ENCODE measurements around the gene CCT8.

CCT8 gene

GRCh38 chr21:29073222-29074006, at the start of gene CCT8:
Gene CCT8 (minus strand): TSS chr21:29073648. CDS start chr21:29073590, 58 bp downstream.
- DNase-seq (ENCODE audit: low read depth): peak; percentile 100

DNA sequence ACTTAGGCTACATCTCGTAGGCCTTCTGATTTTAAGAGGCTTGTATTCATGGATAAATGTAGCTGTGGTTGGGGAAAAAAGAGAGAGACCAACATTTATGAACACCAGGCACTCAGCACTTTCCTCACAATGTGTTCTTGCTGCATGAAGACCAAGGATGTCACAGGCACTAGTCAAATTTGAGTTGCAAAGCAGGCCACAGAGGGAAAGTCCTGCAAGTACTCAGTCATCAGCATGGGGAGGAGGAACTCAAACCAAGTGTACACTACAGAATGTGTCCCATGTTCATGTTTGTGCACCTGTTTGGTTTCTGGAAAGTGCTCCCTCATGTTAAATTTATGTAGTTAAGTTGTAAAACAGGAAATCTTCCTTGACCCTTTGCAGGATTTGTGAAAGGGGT, 48.3 kb upstream of the CCT8 start:
- no peak for DNase-seq (ENCODE audit: low read depth)

GRCh38 chr21:29117372-29117955, 44.0 kb upstream of the CCT8 start:
- no peak for DNase-seq (ENCODE audit: low read depth)

DNA sequence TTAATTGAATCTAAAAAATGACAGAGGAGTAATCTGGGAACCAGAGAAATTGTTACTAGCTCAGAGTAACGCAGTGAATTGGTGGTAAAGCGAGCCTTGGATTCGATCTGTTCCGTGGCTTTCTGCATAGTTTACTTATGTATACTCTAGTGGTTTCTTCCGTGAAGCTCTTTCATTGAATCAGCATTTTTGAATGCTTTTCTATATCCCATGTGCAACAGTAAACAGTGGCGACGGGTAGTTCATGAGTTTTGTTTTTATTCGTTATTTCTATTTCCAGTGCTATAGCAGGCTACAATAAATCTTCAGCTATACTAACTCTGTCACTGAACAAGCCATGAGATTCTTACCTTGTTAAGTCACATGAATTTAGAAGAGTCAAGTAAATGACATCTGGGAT, 42.5 kb upstream of the CCT8 start:
- no peak for DNase-seq (ENCODE audit: low read depth)

GRCh38 chr21:29114765-29115500, 41.5 kb upstream of the CCT8 start:
- DNase-seq (ENCODE audit: low read depth): peak; percentile 88

- peak; percentile 93 for DNase-seq (ENCODE audit: low read depth)
Measured at GRCh38 chr21:29105218-29105617, 31.8 kb upstream of the CCT8 start.

GRCh38 chr21:29104239-29104708, 30.8 kb upstream of the CCT8 start:
- peak; percentile 23 for DNase-seq (ENCODE audit: low read depth)

GRCh38 chr21:29102791-29103257, 29.4 kb upstream of the CCT8 start:
- DNase-seq (ENCODE audit: low read depth): peak; percentile 41

DNA sequence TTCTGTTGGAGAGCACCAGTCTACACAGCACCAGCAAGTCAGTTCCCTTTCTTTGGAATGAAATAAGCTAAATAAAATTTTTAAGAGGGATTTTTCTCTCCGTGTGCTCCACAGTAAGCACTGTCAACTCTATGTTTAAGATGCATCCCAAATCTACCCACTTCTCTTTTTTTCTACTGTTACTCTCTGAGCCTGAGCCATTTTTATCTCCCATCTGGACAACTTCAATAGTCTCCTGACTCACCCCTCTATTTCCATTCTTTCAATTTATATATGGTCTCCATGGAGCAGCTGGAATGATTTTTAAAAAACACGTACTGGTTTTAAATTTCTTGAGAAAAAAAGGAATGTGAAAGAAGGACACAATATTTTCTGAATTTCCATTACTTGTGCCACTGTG, 24.7 kb upstream of the CCT8 start:
- no peak for DNase-seq (ENCODE audit: low read depth)

DNA sequence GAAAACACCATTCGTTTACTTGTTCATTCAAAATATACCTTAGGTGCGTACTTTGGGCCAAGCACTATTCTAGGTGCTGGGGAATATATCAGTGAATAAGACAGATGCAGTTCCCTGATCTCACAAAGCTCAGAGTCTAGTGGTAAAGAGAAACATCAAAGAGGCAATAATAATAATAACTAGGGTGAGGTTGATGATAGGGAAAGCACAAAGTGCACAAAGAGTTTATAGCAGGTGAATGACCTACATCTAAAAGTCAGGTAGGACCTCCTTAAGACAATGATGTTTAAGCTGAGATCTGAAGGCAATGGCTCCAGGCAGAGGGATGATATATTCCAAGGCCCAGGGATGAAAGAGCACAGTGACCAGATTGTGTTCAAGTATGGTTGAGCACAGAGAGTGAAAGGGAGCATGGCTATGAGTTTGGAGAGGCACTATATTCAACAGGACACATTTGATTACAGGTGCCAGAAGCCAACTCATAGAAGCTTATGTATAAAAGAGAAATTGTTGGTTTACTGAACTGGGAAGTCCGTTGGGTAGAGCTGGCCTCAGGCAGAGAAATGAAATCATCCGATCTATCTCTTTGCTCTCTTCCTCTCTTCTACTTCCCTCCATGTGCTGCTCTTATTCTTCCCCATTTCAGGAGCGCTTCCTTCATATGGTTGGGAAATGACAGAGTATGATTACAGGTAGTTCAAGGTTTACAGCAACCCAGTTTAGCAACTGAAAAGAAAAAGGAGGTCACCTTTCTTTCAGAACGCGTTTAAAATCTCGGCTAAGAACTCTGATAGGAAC, 23.0 kb upstream of the CCT8 start:
- DNase-seq (ENCODE audit: low read depth): no peak

DNA sequence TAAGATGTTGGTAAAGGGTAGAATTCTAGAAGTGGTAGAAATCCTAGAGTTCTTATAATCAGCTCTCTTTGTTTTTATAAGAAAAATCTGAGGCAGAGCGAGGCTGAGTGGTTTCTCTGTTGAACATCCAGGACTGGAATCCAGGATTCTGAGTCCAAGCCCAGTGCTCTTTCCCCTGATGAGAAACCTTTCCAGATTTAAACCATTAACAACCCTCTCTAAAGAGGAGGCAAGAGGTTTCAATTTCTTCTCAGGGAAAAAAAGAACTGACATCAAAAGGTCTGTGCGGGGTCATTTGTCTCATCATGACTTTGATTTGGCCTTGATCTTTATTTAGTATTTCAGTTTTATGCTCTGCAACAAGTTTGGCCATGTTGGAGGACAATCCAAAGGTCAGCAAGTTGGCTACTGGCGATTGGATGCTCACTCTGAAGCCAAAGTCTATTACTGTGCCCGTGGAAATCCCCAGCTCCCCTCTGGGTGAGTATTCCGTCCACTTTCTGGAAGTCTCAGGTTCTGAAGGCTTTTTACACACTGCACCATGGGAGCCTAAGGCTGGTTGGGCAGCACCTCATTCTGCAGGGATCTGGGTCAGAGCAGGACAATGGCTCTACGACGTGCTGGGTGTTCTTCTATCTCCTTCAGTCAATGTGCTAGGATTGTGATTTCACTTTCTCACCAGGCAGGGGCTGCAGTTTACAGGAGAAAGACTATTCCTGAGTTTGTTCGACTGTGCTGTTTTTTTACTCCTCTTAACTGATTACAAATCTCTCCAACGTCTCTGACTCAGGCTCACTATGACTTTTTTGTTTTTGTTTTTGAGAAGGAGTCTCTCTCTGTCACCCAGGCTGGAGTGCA, 18.9 kb upstream of the CCT8 start:
- DNase-seq (ENCODE audit: low read depth): peak; percentile 72

DNA sequence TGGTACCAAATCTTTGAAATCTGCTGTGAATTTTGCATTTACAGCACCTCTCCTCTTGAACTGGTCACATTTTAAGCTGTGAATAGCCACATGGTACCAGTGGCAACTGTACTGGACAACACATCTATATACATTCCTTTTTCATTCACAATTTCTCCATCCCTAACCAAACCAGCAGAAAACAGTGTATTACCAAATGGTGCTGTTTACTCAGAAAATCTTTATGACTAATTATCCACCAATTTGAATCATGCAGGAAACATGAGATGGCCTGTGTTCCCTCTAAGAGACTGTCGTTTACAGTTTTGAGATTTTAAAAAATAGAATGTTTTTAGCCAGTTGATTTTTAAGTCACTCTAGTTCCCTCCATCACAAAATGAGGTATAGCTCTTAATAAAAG, 17.6 kb upstream of the CCT8 start:
- peak; percentile 87 for DNase-seq (ENCODE audit: low read depth)

- DNase-seq (ENCODE audit: low read depth): no peak
Measured at GRCh38 chr21:29085106-29085752, 11.8 kb upstream of the CCT8 start.

- DNase-seq (ENCODE audit: low read depth): no peak
Measured at GRCh38 chr21:29084372-29084771, 10.9 kb upstream of the CCT8 start.

DNA sequence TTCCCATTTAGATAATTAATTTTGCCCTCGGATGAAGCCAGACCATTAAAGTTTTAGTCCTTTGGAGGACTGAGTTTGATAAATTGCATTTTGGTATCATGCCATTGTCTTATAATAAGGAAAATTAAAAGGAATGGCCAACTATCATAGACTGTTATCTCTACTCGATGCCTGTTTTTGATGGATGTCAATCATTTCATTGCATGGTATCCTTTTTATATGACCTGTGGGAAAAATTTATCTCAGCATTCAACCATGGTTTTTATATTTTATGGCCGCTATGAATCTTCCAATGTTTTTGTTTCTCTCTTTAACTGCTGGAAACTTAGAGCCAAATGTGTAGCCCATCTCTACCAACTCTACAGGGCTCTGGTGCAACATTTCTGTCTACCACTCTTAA, 9.9 kb upstream of the CCT8 start:
- no peak for DNase-seq (ENCODE audit: low read depth)

- no peak for DNase-seq (ENCODE audit: low read depth)
Measured at GRCh38 chr21:29082046-29082815, 8.8 kb upstream of the CCT8 start.

- no peak for DNase-seq (ENCODE audit: low read depth)
Measured at GRCh38 chr21:29080454-29080941, 7.0 kb upstream of the CCT8 start.

DNA sequence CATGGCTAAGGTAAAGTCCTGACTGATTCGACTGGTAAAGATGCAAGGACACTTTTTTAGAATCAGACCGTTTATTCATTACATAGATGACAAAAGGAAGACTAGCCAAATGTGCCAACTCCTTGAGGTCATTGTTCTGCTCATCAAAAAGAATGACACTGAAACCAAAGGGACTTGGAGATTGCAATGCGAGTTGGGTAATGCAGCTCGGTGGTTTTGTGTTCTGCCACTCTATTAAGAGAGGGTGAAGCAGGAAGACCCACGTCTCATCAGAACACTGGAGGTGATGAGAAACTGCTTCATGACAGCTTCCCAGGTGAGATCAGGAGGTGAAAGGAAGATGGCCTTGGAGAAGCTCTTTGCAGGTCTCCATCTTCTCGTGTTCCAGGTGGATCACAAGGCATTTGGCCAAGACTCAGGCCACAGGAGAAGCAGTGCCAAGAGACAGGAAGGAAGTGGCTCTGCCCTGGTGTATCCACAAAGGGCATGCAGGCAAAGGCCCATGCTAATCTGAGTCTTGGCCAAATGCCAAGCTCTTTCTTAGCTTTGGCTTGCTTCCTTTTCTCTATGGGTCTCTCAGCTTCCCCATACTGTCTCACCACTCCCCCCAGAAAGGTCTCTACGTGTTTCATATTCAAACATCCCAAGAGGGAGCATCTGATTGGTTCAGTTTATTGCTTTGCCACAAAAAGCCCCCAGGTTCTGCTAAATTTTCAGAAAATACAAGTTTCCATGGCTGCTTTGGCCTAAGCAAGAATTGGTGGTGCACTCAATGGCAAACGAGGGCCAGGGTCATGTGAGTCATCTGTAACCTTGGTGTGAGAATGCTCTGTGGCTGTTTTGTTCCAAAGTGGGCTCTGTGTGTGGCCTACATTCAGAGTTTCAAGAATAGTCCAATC, 5.7 kb upstream of the CCT8 start:
- peak; percentile 42 for DNase-seq (ENCODE audit: low read depth)

All from amniotic epithelial cell (primary cell).